Upper lobe of left lung (tissue), 4 donors: Measurements from ENCODE around the gene TYMP.

ENCODE experiments used
- EP300 ChIP-seq, 4 donors: sonication (generic); formaldehyde crosslinking; IDR thresholded peaks; one replicate each; pipeline ENCODE4 v1.5.1; 2017; ENCODE audit warnings: antibody characterized with exemption in 4 of 4, control low read depth in 2 of 4
- POLR2A ChIP-seq, 4 donors: fragments of 450-650 bp; IDR thresholded peaks; one replicate each; pipeline ENCODE4 v1.5.1; 2016 to 2017; ENCODE audit warnings: antibody characterized with exemption in 4 of 4, mild to moderate bottlenecking in 2 of 4
- TF ChIP-seq, protein P1 (sequence below), 6 experiments: fragments of 450-650 bp in 4 of 6; fragments of 200-600 bp in 2 of 6; sonication (generic) in 2 of 6; IDR thresholded peaks; one replicate each; pipeline ENCODE4 v1.5.1; 2016 to 2019; ENCODE audit warnings: antibody characterized with exemption in 6 of 6

DNA sequence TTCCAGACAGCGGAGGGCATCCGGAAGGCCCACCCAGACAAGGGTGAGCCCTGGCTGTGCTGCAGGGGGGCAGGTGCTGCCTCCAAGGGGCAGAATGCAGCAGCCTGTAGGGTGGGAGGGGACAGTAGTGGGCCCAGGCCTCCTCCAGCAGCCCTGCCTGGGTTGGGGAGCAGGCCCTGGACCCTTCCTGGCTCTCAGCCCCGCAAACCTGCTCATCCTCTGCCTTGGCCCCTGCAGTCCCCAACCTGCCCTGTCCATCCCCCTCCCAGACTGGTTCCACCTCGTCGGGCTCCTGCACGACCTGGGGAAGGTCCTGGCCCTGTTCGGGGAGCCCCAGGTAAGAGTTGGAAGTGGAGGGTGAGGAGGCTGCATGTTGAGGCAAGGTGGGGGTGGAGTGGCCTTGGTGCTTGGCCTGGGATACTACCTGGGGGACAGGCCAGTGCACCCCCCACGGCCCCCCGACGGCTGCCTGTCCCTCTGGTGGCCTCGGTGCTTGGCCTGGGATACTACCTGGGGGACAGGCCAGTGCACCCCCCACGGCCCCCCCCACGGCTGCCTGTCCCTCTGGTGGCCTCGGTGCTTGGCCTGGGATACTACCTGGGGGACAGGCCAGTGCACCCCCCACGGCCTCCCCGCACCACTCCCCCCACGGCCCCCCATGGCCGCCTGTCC, 41.7 kb downstream of the TYMP start:
- TF ChIP-seq POLR2A (IDR thresholded peaks at IDR 0.05) (no peak), EP300 (IDR thresholded peaks at IDR 0.05) (no peak)
- TF ChIP-seq, protein P1, sequence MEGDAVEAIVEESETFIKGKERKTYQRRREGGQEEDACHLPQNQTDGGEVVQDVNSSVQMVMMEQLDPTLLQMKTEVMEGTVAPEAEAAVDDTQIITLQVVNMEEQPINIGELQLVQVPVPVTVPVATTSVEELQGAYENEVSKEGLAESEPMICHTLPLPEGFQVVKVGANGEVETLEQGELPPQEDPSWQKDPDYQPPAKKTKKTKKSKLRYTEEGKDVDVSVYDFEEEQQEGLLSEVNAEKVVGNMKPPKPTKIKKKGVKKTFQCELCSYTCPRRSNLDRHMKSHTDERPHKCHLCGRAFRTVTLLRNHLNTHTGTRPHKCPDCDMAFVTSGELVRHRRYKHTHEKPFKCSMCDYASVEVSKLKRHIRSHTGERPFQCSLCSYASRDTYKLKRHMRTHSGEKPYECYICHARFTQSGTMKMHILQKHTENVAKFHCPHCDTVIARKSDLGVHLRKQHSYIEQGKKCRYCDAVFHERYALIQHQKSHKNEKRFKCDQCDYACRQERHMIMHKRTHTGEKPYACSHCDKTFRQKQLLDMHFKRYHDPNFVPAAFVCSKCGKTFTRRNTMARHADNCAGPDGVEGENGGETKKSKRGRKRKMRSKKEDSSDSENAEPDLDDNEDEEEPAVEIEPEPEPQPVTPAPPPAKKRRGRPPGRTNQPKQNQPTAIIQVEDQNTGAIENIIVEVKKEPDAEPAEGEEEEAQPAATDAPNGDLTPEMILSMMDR (IDR thresholded peaks at IDR 0.05), result no peak
